Mucosa of gallbladder (tissue), 1 donor: ENCODE results near the gene WFDC2. TPM values are rescaled to one million over a fixed set of nuclear protein-coding genes. Genes with fewer than 3 reads are reported as not detected.

Experiments used
- DNase-seq: peaks from one replicate; pipeline ENCODE4 v3.0.0-alpha.2; 2020; ENCODE audit warnings: low spot score
- total RNA-seq: library from RNA; stranded (reverse); gene quantifications from one replicate; pipeline ENCODE4 v1.2.1, GENCODE V29; 2021
- donor health status: DM: no; HTN: no; CAD: no.

Gene WFDC2
- total RNA-seq, 1 donor from 2014 or later: 144 TPM

- no peak for DNase-seq
Measured at GRCh38 chr20:45497971-45498494, 28.5 kb downstream of the WFDC2 start.

GRCh38 chr20:45500022-45500421, 30.5 kb downstream of the WFDC2 start:
- peak; percentile 23 for DNase-seq

- no peak for DNase-seq
Measured at GRCh38 chr20:45501600-45501999, 32.0 kb downstream of the WFDC2 start.

GRCh38 chr20:45502561-45502960, 33.0 kb downstream of the WFDC2 start:
- no peak for DNase-seq

- no peak for DNase-seq
Measured at GRCh38 chr20:45503403-45503802, 33.9 kb downstream of the WFDC2 start.

- no peak for DNase-seq
Measured at GRCh38 chr20:45506398-45506797, 36.8 kb downstream of the WFDC2 start.

GRCh38 chr20:45507011-45507820, 37.7 kb downstream of the WFDC2 start:
- DNase-seq: no peak

GRCh38 chr20:45508068-45508886, 38.7 kb downstream of the WFDC2 start:
- no peak for DNase-seq

GRCh38 chr20:45509091-45509490, 39.5 kb downstream of the WFDC2 start:
- no peak for DNase-seq

- DNase-seq: no peak
Measured at GRCh38 chr20:45510242-45510862, 40.8 kb downstream of the WFDC2 start.

- DNase-seq: no peak
Measured at GRCh38 chr20:45515147-45515913, 45.8 kb downstream of the WFDC2 start, which contains the start of gene SPINT3. SPINT3 (minus strand) TSS chr20:45515622; CDS start chr20:45515608, 14 bp downstream.

- peak; percentile 41 for DNase-seq
Measured at GRCh38 chr20:45518282-45518681, 48.7 kb downstream of the WFDC2 start.

- DNase-seq: no peak
Measured at GRCh38 chr20:45523821-45524220, 54.3 kb downstream of the WFDC2 start.

- DNase-seq: no peak
Measured at GRCh38 chr20:45527294-45527693, 57.7 kb downstream of the WFDC2 start.

Other genes starting within 250 kb of the WFDC2 start
- gene SEMG2, start 248.4 kb upstream of the WFDC2 start, total RNA-seq: not detected
- gene SLPI, start 215.2 kb upstream of the WFDC2 start, total RNA-seq: 548 TPM
- 0.26 TPM for gene RBPJL, start 162.9 kb upstream of the WFDC2 start, total RNA-seq
- gene MATN4, start 161.5 kb upstream of the WFDC2 start, total RNA-seq: 0.09 TPM
- 118 TPM for gene SDC4, start 121.3 kb upstream of the WFDC2 start, total RNA-seq
- 41.3 TPM for gene SYS1, start 106.6 kb upstream of the WFDC2 start, total RNA-seq
- gene TP53TG5, start 91.4 kb upstream of the WFDC2 start, total RNA-seq: not detected
- 48.0 TPM for gene DBNDD2, start 61.5 kb upstream of the WFDC2 start, total RNA-seq
- 98.3 TPM for gene PIGT, start 53.6 kb upstream of the WFDC2 start, total RNA-seq
- not detected for gene SPINT3, start 45.9 kb downstream of the WFDC2 start, total RNA-seq
- gene WFDC6, start 69.7 kb downstream of the WFDC2 start, total RNA-seq: not detected
- not detected for gene EPPIN, start 77.6 kb downstream of the WFDC2 start, total RNA-seq
- gene WFDC8, start 109.5 kb downstream of the WFDC2 start, total RNA-seq: not detected
- not detected for gene WFDC10A, start 160.0 kb downstream of the WFDC2 start, total RNA-seq
- gene WFDC9, start 161.5 kb downstream of the WFDC2 start, total RNA-seq: not detected
- not detected for gene WFDC11, start 200.5 kb downstream of the WFDC2 start, total RNA-seq
- gene WFDC13, start 232.3 kb downstream of the WFDC2 start, total RNA-seq: not detected
- gene WFDC10B, start 235.3 kb downstream of the WFDC2 start, total RNA-seq: 0.49 TPM